CD4-positive, alpha-beta memory T cell (primary cell): Measurements from ENCODE around the gene PCP4. TPM values are rescaled to one million over a fixed set of nuclear protein-coding genes. Genes with fewer than 3 reads are reported as not detected.

ENCODE experiments used
- CTCF ChIA-PET: fragments of 350-600 bp; sonication (Branson Sonifier 250); formaldehyde crosslinking; loops from one replicate; lab custom pipeline; 2021; ENCODE audit warnings: inconsistent platforms; ENCODE audit not compliant: partially characterized antibody; lab: Charles Lee
- POLR2A ChIA-PET: fragments of 350-600 bp; sonication (Branson Sonifier 250); formaldehyde crosslinking; loops from one replicate; lab custom pipeline; 2021; ENCODE audit not compliant: partially characterized antibody; lab: Charles Lee
- DNase-seq, 5 donors: peaks; one replicate each; pipeline versions ENCODE4 v3.0.0 to v3.0.0-alpha.2; 2020 to 2022; ENCODE audit warnings: mixed read lengths in 1 of 5
- H3K27ac ChIP-seq: one replicate; pipeline ENCODE4 v1.7.0; 2013; ENCODE audit warnings: low read depth, low read length
- H3K27me3 ChIP-seq: 2 replicates; pipeline ENCODE4 v1.7.0; 2013; ENCODE audit warnings: mild to moderate bottlenecking, low read length, moderate library complexity; ENCODE audit not compliant: insufficient read depth
- H3K36me3 ChIP-seq: 2 replicates; pipeline ENCODE4 v1.7.0; 2013; ENCODE audit warnings: mild to moderate bottlenecking, low read length, moderate library complexity; ENCODE audit not compliant: insufficient read depth
- H3K4me1 ChIP-seq: 2 replicates; pipeline ENCODE4 v1.7.0; 2013; ENCODE audit warnings: mild to moderate bottlenecking, low read length, moderate library complexity; ENCODE audit not compliant: insufficient read depth
- H3K4me3 ChIP-seq, 2 donors: one replicate each; pipeline ENCODE4 v1.7.0; 2013; ENCODE audit warnings: low read length in 2 of 2, mild to moderate bottlenecking in 1 of 2
- H3K9me3 ChIP-seq, 2 donors: one replicate each; pipeline ENCODE4 v1.7.0; 2013; ENCODE audit warnings: low read length in 2 of 2, control low read depth in 1 of 2; ENCODE audit not compliant: control insufficient read depth in 1 of 2
- H3K27ac Mint-ChIP-seq, 7 donors: one replicate each; pipeline ENCODE4 v1.8.0; 2020 to 2021; ENCODE audit warnings: mixed read lengths in 7 of 7, mild to moderate bottlenecking in 6 of 7, inconsistent platforms in 3 of 7, moderate library complexity in 3 of 7
- H3K27me3 Mint-ChIP-seq, 2 donors: one replicate each; pipeline ENCODE4 v1.8.0; 2020 to 2021; ENCODE audit warnings: mixed read lengths in 2 of 2
- H3K36me3 Mint-ChIP-seq, 2 donors: one replicate each; pipeline ENCODE4 v1.8.0; 2020 to 2021; ENCODE audit warnings: mixed read lengths in 2 of 2, inconsistent platforms in 1 of 2, mild to moderate bottlenecking in 1 of 2
- H3K4me1 Mint-ChIP-seq, 4 donors: one replicate each; pipeline ENCODE4 v1.8.0; 2020 to 2021; ENCODE audit warnings: mixed read lengths in 4 of 4, mild to moderate bottlenecking in 1 of 4
- H3K4me3 Mint-ChIP-seq, 8 donors: one replicate each; pipeline ENCODE4 v1.8.0; 2020 to 2021; ENCODE audit warnings: mixed read lengths in 8 of 8, mild to moderate bottlenecking in 7 of 8, moderate library complexity in 6 of 8, inconsistent platforms in 3 of 8
- H3K9me3 Mint-ChIP-seq, 8 donors: one replicate each; pipeline ENCODE4 v1.8.0; 2020 to 2021; ENCODE audit warnings: mixed read lengths in 8 of 8, mild to moderate bottlenecking in 5 of 8, inconsistent platforms in 3 of 8, moderate library complexity in 1 of 8
- intact Hi-C: fragments of 100-400 bp; cut with micrococcal nuclease; formaldehyde crosslinking; loops from one replicate; pipeline ENCODE4 v1.15.1; 2023
- polyA plus RNA-seq, 2 donors: library from polyadenylated mRNA; unstranded; fragments of 300-500 nt; fragmentation: Illumina TruSeq; gene quantifications; one replicate each; pipeline ENCODE4 v1.2.3, GENCODE V29; 2021
- total RNA-seq, 2 experiments: library from RNA; stranded (reverse); gene quantifications; one replicate each; pipeline ENCODE4 v1.2.3, GENCODE V29; 2021

PCP4 gene
- total and polyA plus RNA-seq, 4 experiments from 2014 or later = not detected

DNA sequence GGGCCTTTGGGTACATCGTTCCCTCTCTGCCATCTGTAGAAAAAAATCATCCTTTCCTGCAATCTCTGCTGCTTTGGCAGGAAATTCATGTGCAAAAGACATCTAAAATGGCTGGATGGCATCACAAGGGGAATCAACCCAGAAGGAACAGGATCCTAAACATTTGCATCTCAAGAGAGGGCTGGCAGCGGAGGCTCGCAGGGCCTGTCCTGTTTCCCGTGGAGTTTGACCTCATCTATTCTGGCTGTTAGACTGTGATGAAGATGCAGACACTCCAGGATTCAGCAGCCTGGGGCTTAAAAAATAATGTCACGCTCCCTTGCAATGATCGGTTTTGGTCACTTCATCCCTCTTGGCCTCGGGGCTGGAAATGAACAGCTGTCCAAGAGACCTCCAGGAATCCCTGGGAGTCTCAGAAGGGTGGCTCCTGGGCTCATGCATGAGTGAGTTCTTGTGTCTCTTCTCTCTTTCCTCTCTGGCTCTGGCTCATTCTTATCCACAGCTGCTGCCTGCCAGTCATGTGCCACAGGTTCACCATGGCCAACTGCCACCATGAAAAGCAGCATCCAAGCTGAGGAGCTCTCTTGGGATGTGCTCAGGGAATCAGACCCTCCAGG, 16.1 kb upstream of the PCP4 start:
- Mint-ChIP-seq H3K4me1 (no peaks in the 10 kb centered on the region), H3K27me3 (no peaks in the 10 kb centered on the region)

DNA sequence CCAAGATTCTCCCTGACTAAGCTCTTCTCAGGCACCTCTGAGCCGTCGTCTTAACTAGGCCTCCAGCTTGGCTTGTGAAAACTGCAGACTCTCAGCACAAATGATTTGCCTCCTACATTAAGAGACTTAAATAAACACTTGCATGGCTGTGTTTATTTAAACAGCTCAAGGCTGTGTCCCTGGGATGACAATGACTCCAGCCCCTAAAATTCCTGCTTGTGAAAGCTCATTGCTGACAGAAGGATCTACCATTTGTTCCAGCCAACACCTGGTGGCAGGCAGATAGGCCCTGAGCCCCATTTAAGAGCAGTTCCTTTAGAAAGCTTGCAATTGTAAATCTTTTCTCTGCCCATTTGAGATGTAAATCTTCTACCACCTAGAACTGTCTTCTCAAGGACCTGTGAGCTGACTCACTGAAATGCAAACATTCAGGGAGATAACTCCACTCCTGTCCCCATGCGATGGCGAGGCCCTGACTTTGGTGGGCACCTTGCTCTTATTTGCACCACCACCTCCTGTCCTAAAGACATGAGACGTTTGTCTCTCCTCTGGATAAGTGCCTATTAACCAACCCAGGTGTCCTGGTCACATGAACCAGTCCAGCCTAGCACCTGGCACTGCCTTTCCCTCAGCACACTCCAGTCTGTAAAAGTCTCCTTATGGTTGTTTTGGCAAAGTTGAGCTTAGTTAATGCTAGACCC, 15.1 kb upstream of the PCP4 start:
- H3K9me3 ChIP-seq = no peaks in the 10 kb centered on the region
- H3K27ac Mint-ChIP-seq = no peak overlapping the region
- peaks cover 0 to 9% (median 1%) of the 10 kb centered on the region in 8 donors for H3K9me3 Mint-ChIP-seq
- intact Hi-C loops = no loop called here
- H3K4me3 Mint-ChIP-seq = no peak overlapping the region
- ChIA-PET CTCF (interaction anchor here (1.0 to 1.6 kb wide), 3 partner anchors 16 to 43 kb away, joined by 3 to 4 read pairs (median 4); no protein-coding TSS in a partner anchor), POLR2A (no interaction called here)
- no peaks in the 10 kb centered on the region for H3K27me3 Mint-ChIP-seq
- H3K36me3 ChIP-seq = no peaks in the 10 kb centered on the region
- H3K4me3 ChIP-seq = no peak overlapping the region
- DNase-seq = no peak
- no peaks in the 10 kb centered on the region for H3K4me1 ChIP-seq
- H3K27ac ChIP-seq = no peak overlapping the region
- H3K36me3 Mint-ChIP-seq = no peaks in the 10 kb centered on the region
- H3K4me1 Mint-ChIP-seq = no peaks in the 10 kb centered on the region
- no peaks in the 10 kb centered on the region for H3K27me3 ChIP-seq

More for the DNA sequence above, 16.1 kb upstream of the PCP4 start:
- no peak for DNase-seq
- Histone ChIP-seq H3K36me3 (no peaks in the 10 kb centered on the region), H3K27me3 (no peaks in the 10 kb centered on the region), H3K9me3 (no peaks in the 10 kb centered on the region), H3K4me3 (no peak overlapping the region), H3K27ac (no peak overlapping the region), H3K4me1 (no peaks in the 10 kb centered on the region)
- Mint-ChIP-seq H3K4me3 (no peak overlapping the region), H3K9me3 (peaks cover 0 to 9% (median 0%) of the 10 kb centered on the region in 8 donors), H3K36me3 (no peaks in the 10 kb centered on the region), H3K27ac (no peak overlapping the region)
- intact Hi-C loops = no loop called here
- ChIA-PET POLR2A (no interaction called here), CTCF (interaction anchor here (1.0 to 1.2 kb wide), 2 partner anchors 17 to 44 kb away, joined by 3 to 4 read pairs; no protein-coding TSS in a partner anchor)

GRCh38 chr21:39852726-39853500, 14.3 kb upstream of the PCP4 start:
- no peaks in the 10 kb centered on the region for H3K4me1 Mint-ChIP-seq
- DNase-seq = no peak
- ChIA-PET POLR2A (no interaction called here), CTCF (interaction anchor here (1.6 kb wide), 1 partner anchor 17 kb away, joined by 4 read pairs; no protein-coding TSS in a partner anchor)
- H3K4me3 Mint-ChIP-seq = no peak overlapping the region
- no peak overlapping the region for H3K4me3 ChIP-seq
- no peaks in the 10 kb centered on the region for H3K36me3 ChIP-seq
- H3K4me1 ChIP-seq = no peaks in the 10 kb centered on the region
- no peaks in the 10 kb centered on the region for H3K36me3 Mint-ChIP-seq
- no peaks in the 10 kb centered on the region for H3K27me3 Mint-ChIP-seq
- H3K9me3 ChIP-seq = no peaks in the 10 kb centered on the region
- peaks cover 0 to 9% (median 1%) of the 10 kb centered on the region in 8 donors for H3K9me3 Mint-ChIP-seq
- no peaks in the 10 kb centered on the region for H3K27me3 ChIP-seq
- intact Hi-C loops = no loop called here
- H3K27ac ChIP-seq = no peak overlapping the region
- no peak overlapping the region for H3K27ac Mint-ChIP-seq

- Mint-ChIP-seq H3K4me3 (no peak overlapping the region), H3K36me3 (no peaks in the 10 kb centered on the region), H3K27me3 (no peaks in the 10 kb centered on the region), H3K9me3 (peaks cover 0 to 7% (median 3%) of the 10 kb centered on the region in 8 donors), H3K27ac (no peak overlapping the region), H3K4me1 (no peaks in the 10 kb centered on the region)
- DNase-seq = no peak
- intact Hi-C loops = no loop called here
- ChIA-PET CTCF (no interaction called here), POLR2A (no interaction called here)
- H3K4me3 ChIP-seq = no peak overlapping the region
- no peaks in the 10 kb centered on the region for H3K36me3 ChIP-seq
- H3K27me3 ChIP-seq = no peaks in the 10 kb centered on the region
- H3K27ac ChIP-seq = no peak overlapping the region
- no peaks in the 10 kb centered on the region for H3K4me1 ChIP-seq
- no peaks in the 10 kb centered on the region for H3K9me3 ChIP-seq
Measured at GRCh38 chr21:39854572-39854971, 12.7 kb upstream of the PCP4 start.

GRCh38 chr21:39855595-39855994, 11.6 kb upstream of the PCP4 start:
- no peaks in the 10 kb centered on the region for H3K4me1 Mint-ChIP-seq
- CTCF ChIA-PET = interaction anchor here (1.2 kb wide), 1 partner anchor 11 kb away, joined by 3 read pairs; the partner anchor contains the start of gene PCP4
- POLR2A ChIA-PET = no interaction called here
- H3K9me3 Mint-ChIP-seq = peaks cover 0 to 7% (median 4%) of the 10 kb centered on the region in 8 donors
- Histone ChIP-seq H3K36me3 (no peaks in the 10 kb centered on the region), H3K27me3 (no peaks in the 10 kb centered on the region), H3K4me3 (no peak overlapping the region), H3K4me1 (no peaks in the 10 kb centered on the region), H3K27ac (no peak overlapping the region), H3K9me3 (no peaks in the 10 kb centered on the region)
- H3K4me3 Mint-ChIP-seq = no peak overlapping the region
- DNase-seq = no peak
- H3K27ac Mint-ChIP-seq = no peak overlapping the region
- intact Hi-C loops = no loop called here
- no peaks in the 10 kb centered on the region for H3K36me3 Mint-ChIP-seq
- no peaks in the 10 kb centered on the region for H3K27me3 Mint-ChIP-seq

- H3K27me3 Mint-ChIP-seq = no peaks in the 10 kb centered on the region
- POLR2A ChIA-PET = no interaction called here
- H3K4me3 Mint-ChIP-seq = no peak overlapping the region
- H3K4me1 ChIP-seq = no peaks in the 10 kb centered on the region
- H3K4me1 Mint-ChIP-seq = no peaks in the 10 kb centered on the region
- H3K27ac ChIP-seq = no peak overlapping the region
- intact Hi-C loops = no loop called here
- H3K9me3 ChIP-seq = no peaks in the 10 kb centered on the region
- no peaks in the 10 kb centered on the region for H3K36me3 ChIP-seq
- no peaks in the 10 kb centered on the region for H3K27me3 ChIP-seq
- DNase-seq = no peak
- no peak overlapping the region for H3K27ac Mint-ChIP-seq
- H3K4me3 ChIP-seq = no peak overlapping the region
- peaks cover 0 to 4% (median 2%) of the 10 kb centered on the region in 8 donors for H3K9me3 Mint-ChIP-seq
- no peaks in the 10 kb centered on the region for H3K36me3 Mint-ChIP-seq
- CTCF ChIA-PET = no interaction called here
Measured at GRCh38 chr21:39860600-39860999, 6.6 kb upstream of the PCP4 start.

- no peaks in the 10 kb centered on the region for H3K36me3 Mint-ChIP-seq
- H3K4me1 Mint-ChIP-seq = peaks cover 0 to 3% (median 1%) of the 10 kb centered on the region in 4 donors
- CTCF ChIA-PET = no interaction called here
- no peak for DNase-seq
- Histone ChIP-seq H3K36me3 (no peaks in the 10 kb centered on the region), H3K4me1 (no peaks in the 10 kb centered on the region), H3K27me3 (no peaks in the 10 kb centered on the region), H3K9me3 (no peaks in the 10 kb centered on the region), H3K4me3 (no peak overlapping the region), H3K27ac (no peak overlapping the region)
- peaks cover 0 to 6% (median 2%) of the 10 kb centered on the region in 8 donors for H3K9me3 Mint-ChIP-seq
- H3K27me3 Mint-ChIP-seq = no peaks in the 10 kb centered on the region
- no peak overlapping the region for H3K27ac Mint-ChIP-seq
- intact Hi-C loops = no loop called here
- H3K4me3 Mint-ChIP-seq = no peak overlapping the region
- POLR2A ChIA-PET = no interaction called here
Measured at GRCh38 chr21:39863111-39863510, 4.1 kb upstream of the PCP4 start.
